Fibroblast of lung (primary cell): ENCODE measurements around the gene ICA1.

ENCODE experiments used
- CTCF ChIP-seq, 2 donors: IDR thresholded peaks in 1 of 2; conservative IDR thresholded peaks in 1 of 2; 1 replicate in 1 of 2; 2 replicates in 1 of 2; pipeline ENCODE4 v1.5.1; 2011 to 2012; ENCODE audit warnings: low read length in 2 of 2, control low read depth in 1 of 2, inconsistent platforms in 1 of 2, low read depth in 1 of 2, mild to moderate bottlenecking in 1 of 2
- EZH2 ChIP-seq: IDR thresholded peaks from 2 replicates; pipeline ENCODE4 v1.5.1; 2012; ENCODE audit warnings: low read length, control low read depth, mild to moderate bottlenecking; ENCODE audit errors: missing control alignments

DNA sequence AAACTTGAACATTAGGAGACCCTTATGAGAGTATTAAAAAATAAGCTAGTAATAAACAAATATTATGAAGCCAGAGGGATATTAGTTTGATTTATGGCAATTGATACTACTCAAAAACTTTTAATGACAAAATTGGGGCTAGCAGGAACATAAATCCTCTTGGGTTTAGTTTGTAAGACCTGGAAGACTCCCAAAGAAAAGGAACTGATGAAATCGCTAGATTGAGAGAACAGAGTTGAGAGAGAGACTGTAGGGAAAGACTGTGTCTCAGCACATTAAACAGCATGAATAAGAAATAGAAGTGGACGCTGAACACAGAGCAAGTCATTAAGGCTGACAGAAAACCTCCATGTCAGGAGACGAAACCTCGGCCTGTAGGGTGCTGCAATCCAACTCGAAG is 56.4 kb downstream of the ICA1 start:
- TF ChIP-seq CTCF (conservative IDR thresholded peaks at IDR 0.05 in 1 of 2, IDR thresholded peaks at IDR 0.05 in 1 of 2; ENCODE audit: low read depth in 1 of 2, low read length in 2 of 2) (no peak), EZH2 (no peak)
